ENCODE measurements around the gene ANAPC10.

ANAPC10 gene

DNA sequence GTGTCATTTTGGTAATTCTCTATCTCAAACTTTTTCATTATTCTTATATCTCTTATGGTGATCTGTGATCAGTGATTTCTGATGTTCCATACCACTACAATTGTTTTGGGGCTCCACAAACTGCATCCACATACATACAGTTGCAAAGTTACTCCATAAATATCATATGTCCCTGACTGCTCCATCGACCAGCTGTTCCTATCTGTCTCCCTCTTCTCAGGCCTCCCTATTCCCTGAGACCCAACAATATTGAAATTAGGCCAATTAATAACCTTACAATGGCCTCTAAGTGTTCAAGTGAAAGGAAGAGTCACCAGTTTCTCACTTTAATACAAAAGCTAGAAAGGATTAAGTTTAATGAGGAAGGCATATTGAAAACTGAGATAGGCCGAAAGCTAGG lies 108.7 kb downstream of the ANAPC10 start:
- Mint-ChIP-seq H3K9me3 (no peaks in the 10 kb centered on the region), H3K27ac (no peak overlapping the region), H3K4me3 (no peak overlapping the region), H3K36me3 (peaks cover 10% of the 10 kb centered on the region), H3K27me3 (no peaks in the 10 kb centered on the region), H3K4me1 (no peaks in the 10 kb centered on the region)

DNA sequence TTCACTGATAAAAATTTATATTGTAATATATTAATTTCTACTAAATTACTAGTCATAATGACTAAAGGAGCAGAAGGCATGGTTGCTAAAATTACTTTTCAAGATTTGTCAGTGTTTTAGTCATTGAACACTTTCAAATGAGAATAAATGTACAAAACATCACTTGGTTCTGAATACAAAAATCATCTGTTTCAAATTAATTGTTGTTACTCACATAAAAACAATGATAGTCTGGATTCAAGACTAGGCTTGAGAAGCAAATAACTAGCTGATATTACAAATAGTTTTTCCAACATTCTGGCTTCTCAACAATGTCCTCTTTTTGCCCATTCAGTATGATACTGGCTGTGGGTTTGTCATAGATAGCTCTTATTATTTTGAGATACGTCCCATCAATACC lies 112.5 kb downstream of the ANAPC10 start:
- Mint-ChIP-seq H3K36me3 (peaks cover 10% of the 10 kb centered on the region), H3K27me3 (no peaks in the 10 kb centered on the region), H3K27ac (no peak overlapping the region), H3K9me3 (peaks cover 4% of the 10 kb centered on the region), H3K4me3 (no peak overlapping the region), H3K4me1 (no peaks in the 10 kb centered on the region)

DNA sequence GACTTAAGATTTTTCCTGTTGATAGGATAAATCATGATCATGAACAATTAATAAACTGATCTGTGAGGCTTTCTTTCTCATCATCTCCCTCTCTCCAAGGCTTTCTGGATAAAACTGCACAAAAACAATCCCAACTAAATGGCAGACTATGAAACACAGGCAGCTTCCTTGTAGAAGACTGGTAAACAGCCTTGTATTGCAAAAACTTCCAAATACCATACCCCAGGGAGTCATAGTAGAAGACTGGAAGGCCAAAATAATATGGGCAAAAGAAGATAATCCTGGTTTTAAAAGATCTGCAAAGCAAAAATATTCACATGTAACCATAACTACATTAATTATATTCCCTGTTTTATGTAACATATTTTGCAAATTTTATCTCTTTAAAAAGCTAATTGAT lies 113.0 kb downstream of the ANAPC10 start:
- no peak overlapping the region for H3K27ac Mint-ChIP-seq
- H3K36me3 Mint-ChIP-seq = peaks cover 11% of the 10 kb centered on the region
- H3K27me3 Mint-ChIP-seq = no peaks in the 10 kb centered on the region
- H3K4me1 Mint-ChIP-seq = no peaks in the 10 kb centered on the region
- no peak overlapping the region for H3K4me3 Mint-ChIP-seq
- peaks cover 9% of the 10 kb centered on the region for H3K9me3 Mint-ChIP-seq

DNA sequence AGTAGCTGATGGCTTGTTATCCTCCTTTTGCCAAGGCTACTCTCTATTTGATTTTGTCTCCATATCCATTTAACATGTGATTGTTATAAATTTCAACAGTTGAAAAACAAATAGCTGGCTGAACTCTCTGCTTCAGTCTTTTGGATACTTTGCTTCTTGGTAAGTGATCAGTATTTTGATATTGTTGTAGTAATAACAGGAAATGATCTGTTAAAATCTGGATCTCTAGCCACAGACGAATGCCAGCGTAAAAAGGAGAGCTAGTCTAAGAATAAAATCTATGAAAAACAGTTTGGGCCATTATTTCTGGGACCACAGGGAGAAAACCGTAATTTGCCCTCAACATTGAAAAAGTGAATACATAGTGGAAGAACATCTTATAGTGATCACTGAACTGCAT lies 113.8 kb downstream of the ANAPC10 start:
- no peaks in the 10 kb centered on the region for H3K4me1 Mint-ChIP-seq
- H3K36me3 Mint-ChIP-seq = peaks cover 11% of the 10 kb centered on the region
- H3K4me3 Mint-ChIP-seq = no peak overlapping the region
- H3K27me3 Mint-ChIP-seq = no peaks in the 10 kb centered on the region
- H3K9me3 Mint-ChIP-seq = peaks cover 15% of the 10 kb centered on the region
- H3K27ac Mint-ChIP-seq = no peak overlapping the region

DNA sequence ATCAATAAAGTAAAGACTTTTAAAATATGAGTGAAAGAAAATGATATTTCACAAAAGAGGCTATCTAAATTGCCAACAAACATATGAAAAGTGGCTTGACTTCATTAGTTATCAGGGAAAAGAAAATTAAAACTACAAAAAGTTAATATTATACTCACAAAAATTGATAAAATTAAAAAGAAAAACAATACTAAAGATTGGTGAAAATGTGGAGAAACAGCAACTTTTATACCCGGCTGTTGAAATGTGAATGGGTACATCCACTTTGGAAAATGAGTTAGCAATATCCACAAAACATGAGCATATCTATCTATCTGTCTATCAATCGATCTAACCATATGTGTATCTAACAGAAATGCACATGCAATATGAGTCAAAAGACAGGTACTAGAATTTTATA lies 122.3 kb downstream of the ANAPC10 start:
- Mint-ChIP-seq H3K4me3 (no peak overlapping the region), H3K27ac (no peak overlapping the region), H3K36me3 (peaks cover 2% of the 10 kb centered on the region), H3K4me1 (no peaks in the 10 kb centered on the region), H3K27me3 (no peaks in the 10 kb centered on the region), H3K9me3 (peaks cover 21% of the 10 kb centered on the region)

DNA sequence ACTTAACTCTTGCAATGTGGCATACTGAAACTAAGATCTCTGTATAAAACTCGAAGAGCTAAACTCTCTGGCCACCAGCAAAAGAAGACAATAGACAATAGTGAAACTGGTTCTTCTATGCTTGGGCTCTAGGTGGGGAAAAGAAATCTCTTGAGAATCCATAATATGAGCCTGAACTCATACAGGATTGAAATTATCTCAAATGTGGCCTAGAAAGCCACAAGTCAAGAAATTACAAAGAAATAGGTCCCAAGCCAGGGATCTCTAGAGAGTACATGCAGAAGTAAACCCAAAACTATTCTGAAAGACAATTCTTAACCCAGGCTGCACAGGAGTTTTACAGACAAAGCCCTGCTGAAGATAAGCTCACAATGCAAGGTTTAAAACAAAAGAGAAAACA lies 127.4 kb downstream of the ANAPC10 start:
- Mint-ChIP-seq H3K27me3 (no peaks in the 10 kb centered on the region), H3K9me3 (peaks cover 5% of the 10 kb centered on the region), H3K27ac (no peak overlapping the region)

DNA sequence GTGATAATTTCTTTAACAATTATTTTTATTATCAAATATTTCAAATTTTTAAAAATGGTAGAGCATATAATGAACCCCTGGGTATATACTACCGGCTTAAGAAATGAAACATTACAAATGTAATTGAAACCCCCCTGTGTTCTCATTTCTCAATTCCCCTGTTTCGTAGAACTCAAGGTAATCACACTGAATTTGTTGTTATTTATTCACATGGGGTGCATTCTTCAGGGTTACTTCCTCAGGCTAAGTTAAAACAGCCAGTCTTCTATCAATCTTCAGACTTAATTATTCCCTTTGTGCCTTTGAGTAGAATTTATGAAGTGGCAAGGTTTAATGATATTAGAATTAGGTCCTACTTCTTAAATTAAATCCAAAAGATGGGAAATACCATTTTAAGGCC lies 128.2 kb downstream of the ANAPC10 start:
- Mint-ChIP-seq H3K4me1 (no peaks in the 10 kb centered on the region), H3K36me3 (no peaks in the 10 kb centered on the region), H3K4me3 (no peak overlapping the region), H3K9me3 (peaks cover 2% of the 10 kb centered on the region), H3K27me3 (no peaks in the 10 kb centered on the region), H3K27ac (no peak overlapping the region)

More for the DNA sequence above, 127.4 kb downstream of the ANAPC10 start:
- Mint-ChIP-seq H3K36me3 (no peaks in the 10 kb centered on the region), H3K4me1 (no peaks in the 10 kb centered on the region), H3K4me3 (no peak overlapping the region)

DNA sequence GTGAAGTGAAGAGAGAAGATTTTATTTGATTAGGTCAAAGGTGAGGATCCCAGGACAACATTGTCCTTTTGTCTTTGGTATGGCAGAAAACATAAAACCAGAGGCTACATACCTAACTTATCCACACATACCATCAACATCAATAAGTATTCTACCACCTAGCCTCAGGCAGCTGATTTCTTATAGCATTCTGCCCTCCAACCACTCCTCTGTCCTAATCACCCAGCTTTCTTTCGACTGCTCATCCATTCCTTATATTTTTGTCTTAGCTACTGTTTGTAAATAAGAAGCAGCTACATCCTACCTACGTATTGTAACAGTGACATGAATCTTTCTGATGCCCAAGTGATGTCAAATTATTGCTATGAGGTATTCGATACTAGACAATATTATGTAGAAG lies 129.4 kb downstream of the ANAPC10 start:
- Mint-ChIP-seq H3K9me3 (no peaks in the 10 kb centered on the region), H3K27ac (no peak overlapping the region), H3K36me3 (no peaks in the 10 kb centered on the region), H3K4me3 (no peak overlapping the region), H3K27me3 (no peaks in the 10 kb centered on the region), H3K4me1 (no peaks in the 10 kb centered on the region)

DNA sequence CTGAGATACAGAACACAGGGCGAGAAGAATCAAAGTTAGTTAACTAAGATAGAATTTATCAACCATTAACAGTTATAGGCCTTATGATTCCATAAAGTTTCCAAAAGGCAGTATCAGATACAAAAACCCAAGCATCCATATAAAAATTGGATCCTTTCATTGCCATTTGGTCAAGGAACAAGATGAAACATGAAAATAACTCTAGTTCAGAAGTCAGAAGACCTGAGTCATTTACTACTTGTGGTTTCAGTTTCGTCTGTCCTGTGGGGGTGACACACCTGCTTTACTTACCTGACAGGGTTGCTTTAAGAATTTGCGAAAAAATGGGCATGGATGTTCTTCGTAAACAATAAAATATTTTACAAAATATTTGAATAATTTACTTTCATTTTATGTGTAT lies 130.8 kb downstream of the ANAPC10 start:
- H3K27me3 Mint-ChIP-seq = peaks cover 2% of the 10 kb centered on the region
- no peaks in the 10 kb centered on the region for H3K4me1 Mint-ChIP-seq
- H3K27ac Mint-ChIP-seq = no peak overlapping the region
- peaks cover 2% of the 10 kb centered on the region for H3K36me3 Mint-ChIP-seq
- H3K4me3 Mint-ChIP-seq = no peak overlapping the region
- H3K9me3 Mint-ChIP-seq = no peaks in the 10 kb centered on the region

DNA sequence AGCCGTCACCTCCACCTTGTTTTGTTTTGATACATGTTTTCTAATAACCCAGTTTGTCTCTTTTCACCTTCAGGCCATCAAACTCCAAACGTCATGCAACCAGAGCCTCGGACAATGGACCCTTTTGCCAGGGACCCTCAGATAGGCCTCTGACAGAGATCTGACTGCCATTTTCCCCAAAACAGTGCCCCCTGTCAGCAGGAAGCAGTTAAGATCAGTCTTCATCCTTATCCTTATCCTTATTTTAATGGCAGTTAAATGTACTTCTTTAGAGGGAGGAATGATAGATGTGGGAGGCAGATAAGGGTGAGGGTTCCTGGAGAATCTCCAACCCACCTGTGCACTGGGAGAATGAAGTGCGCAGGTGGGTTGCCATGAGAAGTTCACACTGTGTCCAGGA lies 135.7 kb downstream of the ANAPC10 start:
- Mint-ChIP-seq H3K27ac (no peak overlapping the region), H3K27me3 (peaks cover 3% of the 10 kb centered on the region), H3K36me3 (peaks cover 7% of the 10 kb centered on the region), H3K9me3 (peaks cover 14% of the 10 kb centered on the region), H3K4me1 (no peaks in the 10 kb centered on the region), H3K4me3 (no peak overlapping the region)

DNA sequence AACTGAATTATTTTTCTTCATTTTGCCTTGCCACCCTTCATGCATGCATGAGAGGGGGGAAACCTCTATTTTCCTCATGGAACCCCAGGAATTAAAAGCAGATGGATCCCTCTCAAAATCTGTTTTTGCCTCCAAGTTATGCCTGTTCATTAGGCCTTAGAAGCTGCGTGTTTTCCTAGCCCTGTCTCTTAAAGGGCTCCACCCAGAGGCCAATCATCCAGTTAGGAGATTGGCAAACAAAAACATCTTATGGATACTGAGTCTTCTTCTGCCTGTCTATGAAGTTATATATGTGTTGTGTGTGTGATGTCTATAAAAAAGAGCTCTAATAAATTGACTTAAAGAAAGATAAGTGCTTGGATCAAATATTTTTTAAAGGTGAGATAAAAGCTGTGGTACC lies 142.9 kb downstream of the ANAPC10 start:
- H3K27me3 Mint-ChIP-seq = no peaks in the 10 kb centered on the region
- no peak overlapping the region for H3K4me3 Mint-ChIP-seq
- no peak overlapping the region for H3K27ac Mint-ChIP-seq
- H3K9me3 Mint-ChIP-seq = peaks cover 42% of the 10 kb centered on the region
- H3K36me3 Mint-ChIP-seq = peaks cover 3% of the 10 kb centered on the region
- H3K4me1 Mint-ChIP-seq = no peaks in the 10 kb centered on the region

DNA sequence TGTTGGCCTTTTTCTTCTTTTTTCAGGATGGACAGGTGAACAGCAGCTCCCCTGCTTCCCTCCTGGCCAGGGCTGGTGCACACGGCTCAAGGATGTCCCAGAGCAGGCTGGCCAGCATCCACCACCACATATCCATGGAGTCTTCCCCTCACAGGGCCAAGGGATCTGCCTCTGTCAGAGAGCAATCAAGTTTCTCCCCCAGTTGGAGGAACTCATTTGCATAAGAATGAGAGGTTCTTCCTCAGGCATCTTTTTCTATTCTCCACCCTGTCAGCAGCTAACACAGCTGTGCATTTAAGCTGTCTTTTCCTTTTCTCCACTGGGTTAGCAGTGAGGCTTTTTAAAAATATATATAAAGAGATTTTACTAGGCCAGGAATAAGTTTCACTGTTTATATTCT lies 143.8 kb downstream of the ANAPC10 start:
- Mint-ChIP-seq H3K4me1 (no peaks in the 10 kb centered on the region), H3K4me3 (no peak overlapping the region), H3K36me3 (no peaks in the 10 kb centered on the region), H3K27ac (no peak overlapping the region), H3K9me3 (peaks cover 33% of the 10 kb centered on the region), H3K27me3 (no peaks in the 10 kb centered on the region)

DNA sequence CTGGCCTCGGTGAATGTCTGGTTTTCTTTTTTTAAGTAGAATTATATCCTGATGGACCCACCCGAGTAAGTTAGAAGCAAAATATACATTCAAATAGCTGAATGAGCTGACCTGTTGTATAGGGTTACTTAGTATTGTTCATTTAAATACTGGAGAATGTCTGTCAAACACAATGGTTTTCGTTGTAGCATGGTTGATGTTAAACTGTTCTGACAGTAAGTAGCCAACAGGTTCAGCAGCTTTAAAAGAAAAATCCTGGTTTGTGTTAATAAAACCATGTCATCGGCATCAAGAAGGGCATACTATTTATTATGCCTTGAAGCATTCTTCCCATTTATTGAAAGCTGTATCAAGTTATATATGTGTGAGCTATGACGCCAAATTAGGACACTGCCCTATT lies 149.6 kb downstream of the ANAPC10 start:
- H3K36me3 Mint-ChIP-seq = no peaks in the 10 kb centered on the region
- H3K27me3 Mint-ChIP-seq = no peaks in the 10 kb centered on the region
- H3K4me3 Mint-ChIP-seq = no peak overlapping the region
- no peak overlapping the region for H3K27ac Mint-ChIP-seq
- peaks cover 17% of the 10 kb centered on the region for H3K9me3 Mint-ChIP-seq
- H3K4me1 Mint-ChIP-seq = no peaks in the 10 kb centered on the region

DNA sequence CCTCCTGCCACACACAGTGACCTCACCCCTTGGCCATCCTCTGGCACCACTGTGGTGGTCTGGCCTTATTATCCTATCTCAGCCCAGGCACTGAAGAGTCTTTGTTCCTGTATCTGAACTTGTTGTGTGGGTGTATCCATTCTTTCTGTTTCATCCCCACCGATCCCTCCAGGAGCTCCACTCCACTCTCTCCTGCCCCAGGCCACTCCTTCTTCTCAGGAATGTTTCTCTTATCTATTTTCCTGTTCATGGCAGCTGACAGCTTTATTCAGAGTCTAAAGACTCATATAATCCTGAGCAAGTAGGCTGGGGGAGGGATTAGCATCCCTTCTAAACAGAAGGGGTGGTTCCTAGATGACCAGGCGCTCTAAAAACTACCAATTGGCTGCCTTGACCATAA lies 150.0 kb downstream of the ANAPC10 start:
- Mint-ChIP-seq H3K9me3 (peaks cover 13% of the 10 kb centered on the region), H3K4me3 (no peak overlapping the region), H3K27me3 (no peaks in the 10 kb centered on the region), H3K36me3 (no peaks in the 10 kb centered on the region), H3K27ac (no peak overlapping the region), H3K4me1 (no peaks in the 10 kb centered on the region)

Measured in activated naive CD4-positive, alpha-beta T cell treated with anti-CD3 and anti-CD28 coated beads, Interleukin-2, amount 50 U/mL, for 24 hours (primary cell).